Neural cell (in vitro differentiated cells): ENCODE results near the gene SLC9A3. TPM values are rescaled to one million over a fixed set of nuclear protein-coding genes. Genes with fewer than 3 reads are reported as not detected.

Source experiments
- H2AFZ ChIP-seq: fragments of 200-600, 300-800 bp; sonication (generic), shearing (Covaris generic); 2 replicates; pipeline ENCODE4 v1.6.0; 2014; ENCODE audit warnings: low read depth, mild to moderate bottlenecking, antibody characterized with exemption, low read length, moderate library complexity
- H3F3A ChIP-seq: fragments of 200-600 bp; shearing (Covaris generic); 2 replicates; pipeline ENCODE4 v1.6.1; 2016; ENCODE audit warnings: mild to moderate bottlenecking, moderate library complexity, mixed read lengths, antibody characterized with exemption, low read length; ENCODE audit not compliant: insufficient read depth, poor library complexity, severe bottlenecking
- H3K27ac ChIP-seq: fragments of 200-600, 300-800 bp; sonication (generic), shearing (Covaris generic); 2 replicates; pipeline ENCODE4 v1.5.1; 2014; ENCODE audit warnings: mild to moderate bottlenecking, low read length, moderate library complexity
- H3K27me3 ChIP-seq: fragments of 300-800, 200-600 bp; sonication (generic), shearing (Covaris generic); 2 replicates; pipeline ENCODE4 v1.6.0; 2014; ENCODE audit warnings: mild to moderate bottlenecking, low read depth, low read length, moderate library complexity; ENCODE audit not compliant: insufficient read depth
- H3K36me3 ChIP-seq: fragments of 300-800, 200-600 bp; sonication (generic), shearing (Covaris generic); 2 replicates; pipeline ENCODE4 v1.5.1; 2014; ENCODE audit warnings: mild to moderate bottlenecking, antibody characterized with exemption, low read length, moderate library complexity; ENCODE audit not compliant: insufficient read depth
- H3K4me2 ChIP-seq: fragments of 300-800, 200-600 bp; sonication (generic), shearing (Covaris generic); 2 replicates; pipeline ENCODE4 v1.6.0; 2014; ENCODE audit warnings: mild to moderate bottlenecking, low read length
- H3K4me3 ChIP-seq: fragments of 300-800, 200-600 bp; sonication (generic), shearing (Covaris generic); 2 replicates; pipeline ENCODE4 v1.5.1; 2014; ENCODE audit warnings: mild to moderate bottlenecking, low read length, moderate library complexity
- H3K79me2 ChIP-seq: fragments of 200-600 bp; shearing (Covaris generic); replicated peaks from 2 replicates; pipeline ENCODE4 v1.6.0; 2014; ENCODE audit warnings: mild to moderate bottlenecking, low read length, moderate library complexity; ENCODE audit not compliant: insufficient read depth
- H3K9ac ChIP-seq: fragments of 300-800, 200-600 bp; sonication (generic), shearing (Covaris generic); 2 replicates; pipeline ENCODE4 v1.6.1; 2016; ENCODE audit warnings: mild to moderate bottlenecking, low read length, mixed read lengths
- H3K9me2 ChIP-seq: fragments of 200-600 bp; shearing (Covaris generic); 2 replicates; pipeline ENCODE4 v1.6.1; 2016; ENCODE audit warnings: mild to moderate bottlenecking, low read length, mixed read lengths; ENCODE audit not compliant: insufficient read depth
- H3K9me3 ChIP-seq: fragments of 200-600, 300-800 bp; sonication (generic), shearing (Covaris generic); 2 replicates; pipeline ENCODE4 v1.6.1; 2016; ENCODE audit warnings: mild to moderate bottlenecking, mixed run types, low read length, moderate library complexity, mixed read lengths
- H4K20me1 ChIP-seq: fragments of 200-600 bp; shearing (Covaris generic); 2 replicates; pipeline ENCODE4 v1.6.1; 2016; ENCODE audit warnings: mild to moderate bottlenecking, mixed run types; ENCODE audit not compliant: insufficient read depth
- EP300 ChIP-seq: fragments of 450-650 bp; conservative IDR thresholded peaks from 2 replicates; pipeline ENCODE4 v1.6.1; 2014; ENCODE audit warnings: antibody characterized with exemption, mild to moderate bottlenecking, moderate library complexity; ENCODE audit not compliant: poor library complexity, severe bottlenecking
- RAD21 ChIP-seq: fragments of 450-650 bp; conservative IDR thresholded peaks from 2 replicates; pipeline ENCODE4 v1.6.1; 2014; ENCODE audit warnings: antibody characterized with exemption, mild to moderate bottlenecking, moderate library complexity
- SMC3 ChIP-seq: fragments of 450-650 bp; conservative IDR thresholded peaks from 2 replicates; pipeline ENCODE4 v1.6.1; 2014; ENCODE audit warnings: antibody characterized with exemption, mild to moderate bottlenecking, moderate library complexity; ENCODE audit not compliant: poor library complexity
- TAF1 ChIP-seq: IDR thresholded peaks from 2 replicates; pipeline ENCODE4 v1.6.1; 2012; ENCODE audit warnings: low read depth
- polyA plus RNA-seq: library from polyadenylated mRNA; depleted of rRNA; stranded (reverse); fragments of >200 nt; gene quantifications from 2 replicates; pipeline ENCODE4 v1.2.3, GENCODE V29; 2014
- TF ChIP-seq, protein P1 (sequence below): IDR thresholded peaks from 2 replicates; pipeline ENCODE4 v1.6.1; 2012; ENCODE audit warnings: borderline replicate concordance

SLC9A3 gene
- polyA plus RNA-seq, 1 donor from 2014 or later, result 4.0 TPM

GRCh38 chr5:423233-423565, 101.0 kb downstream of the SLC9A3 start:
- Histone ChIP-seq H3F3A (no peaks in the 10 kb centered on the region), H3K4me3 (no peak overlapping the region), H4K20me1 (no peaks in the 10 kb centered on the region), H2AFZ (no peak overlapping the region), H3K27me3 (no peaks in the 10 kb centered on the region), H3K36me3 (no peaks in the 10 kb centered on the region), H3K27ac (no peak overlapping the region), H3K9me2 (no peaks in the 10 kb centered on the region), H3K9me3 (no peaks in the 10 kb centered on the region), H3K4me2 (no peak overlapping the region), H3K79me2 (no peaks in the 10 kb centered on the region), H3K9ac (no peak overlapping the region)
- TF ChIP-seq, protein P1, sequence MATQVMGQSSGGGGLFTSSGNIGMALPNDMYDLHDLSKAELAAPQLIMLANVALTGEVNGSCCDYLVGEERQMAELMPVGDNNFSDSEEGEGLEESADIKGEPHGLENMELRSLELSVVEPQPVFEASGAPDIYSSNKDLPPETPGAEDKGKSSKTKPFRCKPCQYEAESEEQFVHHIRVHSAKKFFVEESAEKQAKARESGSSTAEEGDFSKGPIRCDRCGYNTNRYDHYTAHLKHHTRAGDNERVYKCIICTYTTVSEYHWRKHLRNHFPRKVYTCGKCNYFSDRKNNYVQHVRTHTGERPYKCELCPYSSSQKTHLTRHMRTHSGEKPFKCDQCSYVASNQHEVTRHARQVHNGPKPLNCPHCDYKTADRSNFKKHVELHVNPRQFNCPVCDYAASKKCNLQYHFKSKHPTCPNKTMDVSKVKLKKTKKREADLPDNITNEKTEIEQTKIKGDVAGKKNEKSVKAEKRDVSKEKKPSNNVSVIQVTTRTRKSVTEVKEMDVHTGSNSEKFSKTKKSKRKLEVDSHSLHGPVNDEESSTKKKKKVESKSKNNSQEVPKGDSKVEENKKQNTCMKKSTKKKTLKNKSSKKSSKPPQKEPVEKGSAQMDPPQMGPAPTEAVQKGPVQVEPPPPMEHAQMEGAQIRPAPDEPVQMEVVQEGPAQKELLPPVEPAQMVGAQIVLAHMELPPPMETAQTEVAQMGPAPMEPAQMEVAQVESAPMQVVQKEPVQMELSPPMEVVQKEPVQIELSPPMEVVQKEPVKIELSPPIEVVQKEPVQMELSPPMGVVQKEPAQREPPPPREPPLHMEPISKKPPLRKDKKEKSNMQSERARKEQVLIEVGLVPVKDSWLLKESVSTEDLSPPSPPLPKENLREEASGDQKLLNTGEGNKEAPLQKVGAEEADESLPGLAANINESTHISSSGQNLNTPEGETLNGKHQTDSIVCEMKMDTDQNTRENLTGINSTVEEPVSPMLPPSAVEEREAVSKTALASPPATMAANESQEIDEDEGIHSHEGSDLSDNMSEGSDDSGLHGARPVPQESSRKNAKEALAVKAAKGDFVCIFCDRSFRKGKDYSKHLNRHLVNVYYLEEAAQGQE, result no peak
- TF ChIP-seq EP300 (no peak), SMC3 (no peak)

DNA sequence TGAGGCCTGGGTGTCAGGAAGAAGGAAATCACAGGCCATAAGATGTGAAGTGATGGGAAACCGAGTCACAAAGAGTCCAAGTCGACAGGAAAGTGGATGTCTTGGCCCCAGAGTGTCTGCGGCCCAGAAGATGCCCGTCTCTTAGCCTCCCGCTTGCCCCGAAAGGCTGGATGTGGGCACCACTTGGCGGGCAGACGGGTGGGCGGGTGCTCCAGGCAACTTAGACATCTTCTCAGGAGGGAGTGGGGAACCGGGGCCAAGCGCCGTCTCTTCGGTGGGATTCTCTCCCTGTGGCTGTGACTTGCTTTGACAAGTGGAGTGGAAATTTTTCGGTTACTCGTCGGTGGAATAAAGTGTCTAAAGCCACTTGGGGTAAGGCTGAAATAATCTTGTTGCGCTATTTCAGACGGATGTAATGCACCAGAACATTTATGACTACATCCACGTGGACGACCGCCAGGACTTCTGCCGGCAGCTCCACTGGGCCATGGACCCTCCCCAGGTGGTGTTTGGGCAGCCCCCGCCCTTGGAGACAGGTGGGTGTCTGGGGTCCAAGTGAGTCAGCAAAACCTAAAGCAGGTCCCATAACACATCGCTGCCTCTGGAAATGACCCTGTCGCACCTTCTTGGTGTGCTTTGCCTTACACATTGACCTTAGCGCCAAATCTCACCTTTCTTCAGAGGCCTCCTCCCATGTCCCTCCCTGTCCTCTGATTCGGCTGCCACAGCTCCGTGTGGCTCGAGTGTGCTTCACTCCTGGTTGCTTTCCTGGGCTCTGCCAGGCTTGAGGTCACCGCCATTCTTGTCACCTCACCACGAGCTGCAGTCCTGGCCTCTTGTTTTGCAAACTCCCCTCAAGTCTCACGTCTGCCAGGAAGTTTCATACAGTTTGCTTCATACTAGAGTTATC, 101.7 kb downstream of the SLC9A3 start:
- H3F3A ChIP-seq, result no peaks in the 10 kb centered on the region
- H3K36me3 ChIP-seq, result no peaks in the 10 kb centered on the region
- no peak overlapping the region for H3K4me2 ChIP-seq
- no peak overlapping the region for H2AFZ ChIP-seq
- TF ChIP-seq EP300, result no peak
- H3K9me2 ChIP-seq, result no peaks in the 10 kb centered on the region
- no peaks in the 10 kb centered on the region for H3K9me3 ChIP-seq
- H3K4me3 ChIP-seq, result no peak overlapping the region
- no peaks in the 10 kb centered on the region for H3K79me2 ChIP-seq
- no peaks in the 10 kb centered on the region for H3K27me3 ChIP-seq
- H3K9ac ChIP-seq, result no peak overlapping the region
- no peaks in the 10 kb centered on the region for H4K20me1 ChIP-seq
- no peak overlapping the region for H3K27ac ChIP-seq

DNA sequence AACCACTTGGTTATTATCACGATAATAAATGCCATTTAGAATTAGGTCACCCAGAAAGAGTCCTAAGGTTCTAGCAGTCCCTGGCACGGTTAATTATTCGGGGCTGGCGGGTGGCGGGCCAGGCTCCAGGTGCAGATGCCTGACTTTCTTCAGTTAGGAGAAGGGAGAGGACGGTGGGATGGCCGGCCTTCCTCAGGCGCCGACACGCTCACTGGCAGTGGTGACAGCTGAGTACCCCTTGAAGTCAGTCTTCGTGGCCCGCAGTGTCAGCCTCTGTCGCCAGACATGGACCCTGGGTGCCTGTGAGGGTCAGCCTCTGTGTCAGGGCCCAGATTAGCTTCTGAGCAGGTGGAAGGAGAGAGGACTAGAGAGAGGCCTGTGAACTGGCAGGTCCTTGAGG, 102.3 kb downstream of the SLC9A3 start:
- Histone ChIP-seq H3K9me2 (no peaks in the 10 kb centered on the region), H3K36me3 (no peaks in the 10 kb centered on the region), H3K9me3 (no peaks in the 10 kb centered on the region), H2AFZ (no peak overlapping the region), H3K27ac (no peak overlapping the region), H3K27me3 (no peaks in the 10 kb centered on the region), H3K9ac (no peak overlapping the region), H3K4me3 (no peak overlapping the region), H3K4me2 (no peak overlapping the region), H3F3A (no peaks in the 10 kb centered on the region), H3K79me2 (no peaks in the 10 kb centered on the region), H4K20me1 (no peaks in the 10 kb centered on the region)
- TF ChIP-seq, protein P1, result no peak
- no peak for TF ChIP-seq RAD21
- TF ChIP-seq TAF1, result no peak
